ENCODE measurements around the gene SFTA2. TPM values are rescaled to one million over a fixed set of nuclear protein-coding genes. Genes with fewer than 3 reads are reported as not detected.

The SFTA2 gene
- total RNA-seq, 1 donor from 2014 or later = 2.7 TPM

GRCh38 chr6:30942338-30943060, 10.5 kb upstream of the SFTA2 start:
- DNase-seq (ENCODE audit: extremely low spot score, unreplicated experiment) = peak; percentile 83
- Mint-ChIP-seq H3K36me3 (no peaks in the 10 kb centered on the region), H3K4me3 (peak overlapping the region; percentile 70), H3K27ac (peak overlapping the region; percentile 64), H3K9me3 (peaks cover 5% of the 10 kb centered on the region), H3K27me3 (peaks cover 17% of the 10 kb centered on the region), H3K4me1 (ENCODE audit: unreplicated experiment) (peaks cover 12% of the 10 kb centered on the region)
- peak; percentile 68 for TF ChIP-seq CTCF (conservative IDR thresholded peaks at IDR 0.05)

- H3K4me3 Mint-ChIP-seq = no peak within 1 kb of the TSS
- H3K27ac Mint-ChIP-seq = peak within 1 kb of the TSS; percentile 29
- H3K9me3 Mint-ChIP-seq = peaks cover 5% of the 10 kb centered on the region
- no peaks in the 10 kb centered on the region for H3K36me3 Mint-ChIP-seq
- peaks cover 19% of the 10 kb centered on the region for H3K4me1 Mint-ChIP-seq (ENCODE audit: unreplicated experiment)
- no peak for DNase-seq (ENCODE audit: extremely low spot score, unreplicated experiment)
- TF ChIP-seq CTCF (conservative IDR thresholded peaks at IDR 0.05) = no peak
- H3K27me3 Mint-ChIP-seq = peaks cover 15% of the 10 kb centered on the region
These were observed 8.5 kb upstream of the SFTA2 start, which contains the start of gene MUCL3 for GRCh38 chr6:30940361-30940986. TSS of gene MUCL3 (plus strand) at chr6:30940973. CDS start at chr6:30941000, 27 bp downstream.

GRCh38 chr6:30939473-30939872, 7.5 kb upstream of the SFTA2 start:
- no peak for TF ChIP-seq CTCF (conservative IDR thresholded peaks at IDR 0.05)
- Mint-ChIP-seq H3K4me1 (ENCODE audit: unreplicated experiment) (peaks cover 19% of the 10 kb centered on the region), H3K9me3 (peaks cover 5% of the 10 kb centered on the region), H3K27ac (no peak overlapping the region), H3K4me3 (no peak overlapping the region), H3K27me3 (peaks cover 15% of the 10 kb centered on the region), H3K36me3 (no peaks in the 10 kb centered on the region)
- DNase-seq (ENCODE audit: extremely low spot score, unreplicated experiment) = no peak

GRCh38 chr6:30938730-30939129, 6.8 kb upstream of the SFTA2 start:
- no peak for TF ChIP-seq CTCF (conservative IDR thresholded peaks at IDR 0.05)

GRCh38 chr6:30937265-30937664, 5.3 kb upstream of the SFTA2 start:
- no peak overlapping the region for H3K4me3 Mint-ChIP-seq

More at GRCh38 chr6:30938730-30939129, 6.8 kb upstream of the SFTA2 start:
- peaks cover 19% of the 10 kb centered on the region for H3K4me1 Mint-ChIP-seq (ENCODE audit: unreplicated experiment)
- no peak overlapping the region for H3K4me3 Mint-ChIP-seq
- DNase-seq (ENCODE audit: extremely low spot score, unreplicated experiment) = no peak
- H3K27ac Mint-ChIP-seq = no peak overlapping the region
- peaks cover 13% of the 10 kb centered on the region for H3K27me3 Mint-ChIP-seq
- H3K36me3 Mint-ChIP-seq = no peaks in the 10 kb centered on the region
- H3K9me3 Mint-ChIP-seq = peaks cover 5% of the 10 kb centered on the region

More at GRCh38 chr6:30937265-30937664, 5.3 kb upstream of the SFTA2 start:
- Mint-ChIP-seq H3K36me3 (no peaks in the 10 kb centered on the region), H3K9me3 (no peaks in the 10 kb centered on the region), H3K4me1 (ENCODE audit: unreplicated experiment) (peaks cover 17% of the 10 kb centered on the region), H3K27me3 (peaks cover 6% of the 10 kb centered on the region), H3K27ac (no peak overlapping the region)
- no peak for TF ChIP-seq CTCF (conservative IDR thresholded peaks at IDR 0.05)
- no peak for DNase-seq (ENCODE audit: extremely low spot score, unreplicated experiment)

Data from type B pancreatic cell (in vitro differentiated cells).